K562 (cell line): ENCODE results near the gene ARHGAP35. TPM values are rescaled to one million over a fixed set of nuclear protein-coding genes. Genes with fewer than 3 reads are reported as not detected.
A peak's percentile ranks its signal among the peaks of the same experiment; 100 is the strongest.

Source experiments
- ATAC-seq: fragments of 200-7000 bp; cut with Tn5 transposase; 3 replicates; pipeline ENCODE4 v1.9.1; 2020; ENCODE audit warnings: moderate library complexity
- BruUV-seq: library from RNA; stranded (reverse); fragments of 400-500 nt; replicated peaks from 2 replicates; lab custom pipeline; 2021; lab: Mats Ljungman, UMichigan
- CTCF ChIA-PET: fragments of 300-600 bp; formaldehyde crosslinking; extraction: SDS; loops from one replicate; lab custom pipeline; 2021; ENCODE audit warnings: low intra/inter-chr PET ratio; lab: Yijun Ruan, JAX
- POLR2A ChIA-PET: fragments of 300-600, 350-650 bp; sonication (Branson Sonifier 250); formaldehyde crosslinking; extraction: SDS; loops from one replicate; lab custom pipeline; 2021; ENCODE audit warnings: antibody characterized with exemption, inconsistent platforms; lab: Yijun Ruan, JAX
- DNase-seq, 4 experiments: peaks; one replicate each; pipeline versions ENCODE4 v3.0.0 to v3.0.0-alpha.2; 2011 to 2018; ENCODE audit warnings: low spot score in 3 of 4, mixed read lengths in 3 of 4; ENCODE audit errors: extremely low read depth in 1 of 4
- FAIRE-seq: peaks from 2 replicates; lab custom pipeline; 2011; peaks lifted over from hg19 to GRCh38; lab: Jason Lieb, UNC
- H2AFZ ChIP-seq: 2 replicates; pipeline ENCODE4 v1.6.0; 2011; ENCODE audit warnings: low read depth, low read length, control low read depth, inconsistent platforms
- H3K27ac ChIP-seq: fragments of 200-600 bp; 3 replicates; pipeline ENCODE4 v1.8.0; 2011; ENCODE audit warnings: low read depth, mild to moderate bottlenecking, control low read depth, inconsistent platforms, low read length, moderate library complexity, mixed read lengths; ENCODE audit errors: extremely low read depth
- H3K27me3 ChIP-seq, 2 experiments: fragments of 300-600 bp in 1 of 2; 2 replicates in 1 of 2; 3 replicates in 1 of 2; pipeline versions ENCODE4 v1.6.0 to v1.8.0; 2011; ENCODE audit warnings: inconsistent platforms in 2 of 2, low read length in 2 of 2, mild to moderate bottlenecking in 1 of 2, mixed read lengths in 1 of 2, moderate library complexity in 1 of 2; ENCODE audit not compliant: control insufficient read depth in 2 of 2, insufficient read depth in 2 of 2
- H3K36me3 ChIP-seq: fragments of 300-600 bp; 3 replicates; pipeline ENCODE4 v1.8.0; 2011; ENCODE audit warnings: mild to moderate bottlenecking, low read length, inconsistent platforms; ENCODE audit not compliant: control insufficient read depth, insufficient read depth
- H3K4me1 ChIP-seq, 2 experiments: fragments of 200-600 bp in 1 of 2; replicated peaks in 1 of 2; 2 replicates in 1 of 2; 3 replicates in 1 of 2; pipeline versions ENCODE4 v1.5.1 to v1.8.0; 2011; ENCODE audit warnings: inconsistent platforms in 2 of 2, low read length in 2 of 2, mild to moderate bottlenecking in 1 of 2, mixed read lengths in 1 of 2, moderate library complexity in 1 of 2; ENCODE audit not compliant: control insufficient read depth in 2 of 2, insufficient read depth in 2 of 2
- H3K4me2 ChIP-seq: 2 replicates; pipeline ENCODE4 v1.6.1; 2011; ENCODE audit warnings: low read length, control low read depth, inconsistent platforms, mixed read lengths; ENCODE audit not compliant: insufficient read depth
- H3K4me3 ChIP-seq: fragments of 200-600 bp; sonication (generic), shearing (Covaris generic); 2 replicates; pipeline ENCODE4 v1.5.1; 2016; ENCODE audit warnings: control low read depth, inconsistent platforms
- H3K79me2 ChIP-seq: fragments of 200-600 bp; 3 replicates; pipeline ENCODE4 v1.8.0; 2011; ENCODE audit warnings: low read length, inconsistent platforms; ENCODE audit not compliant: control insufficient read depth, insufficient read depth
- H3K9ac ChIP-seq, 2 experiments: 2 replicates each; pipeline versions ENCODE4 v1.6.0 to v1.6.1; 2011; ENCODE audit warnings: low read depth in 2 of 2, low read length in 2 of 2, control low read depth in 1 of 2, inconsistent platforms in 1 of 2, mild to moderate bottlenecking in 1 of 2, mixed read lengths in 1 of 2; ENCODE audit not compliant: insufficient read depth in 1 of 2
- H3K9me1 ChIP-seq: one replicate; pipeline ENCODE4 v1.6.0; 2011; ENCODE audit warnings: inconsistent platforms, mild to moderate bottlenecking, low read length, moderate library complexity; ENCODE audit not compliant: control insufficient read depth, insufficient read depth
- H3K9me3 ChIP-seq: replicated peaks from 2 replicates; pipeline ENCODE4 v1.5.1; 2011; ENCODE audit warnings: low read depth, low read length, inconsistent platforms; ENCODE audit not compliant: control insufficient read depth, insufficient read depth
- H4K20me1 ChIP-seq: replicated peaks from 2 replicates; pipeline ENCODE4 v1.6.1; 2011; ENCODE audit warnings: low read length, inconsistent platforms, mixed read lengths; ENCODE audit not compliant: control insufficient read depth, insufficient read depth
- FOXP4 ChIP-seq: sonication (generic); formaldehyde crosslinking; IDR thresholded peaks from 2 replicates; pipeline ENCODE4 v1.8.0; 2022; ENCODE audit warnings: mild to moderate bottlenecking, missing genetic modification reagents, borderline replicate concordance
- GTF2B ChIP-seq: IDR thresholded peaks from 2 replicates; pipeline ENCODE4 v1.6.1; 2011; ENCODE audit not compliant: insufficient read length; ENCODE audit errors: extremely low read depth
- HEY1 ChIP-seq: fragments of 250-450 bp; sonication (Bioruptor Pico); IDR thresholded peaks from 2 replicates; pipeline ENCODE4 v1.5.0; 2020; ENCODE audit warnings: mild to moderate bottlenecking, moderate library complexity, borderline replicate concordance
- HOXB6 ChIP-seq: fragments of 250-450 bp; sonication (Bioruptor Pico); IDR thresholded peaks from 2 replicates; pipeline ENCODE4 v1.5.1; 2022; ENCODE audit warnings: mild to moderate bottlenecking, borderline replicate concordance
- KDM2B ChIP-seq: fragments of 250-450 bp; sonication (Bioruptor Pico); IDR thresholded peaks from 2 replicates; pipeline ENCODE4 v1.8.0; 2021; ENCODE audit warnings: mild to moderate bottlenecking, moderate library complexity
- MXI1 ChIP-seq: IDR thresholded peaks from 2 replicates; pipeline ENCODE4 v1.6.1; 2011; ENCODE audit warnings: low read depth, mild to moderate bottlenecking, improper control_type of control experiment, low read length
- MYC ChIP-seq, 2 experiments: fragments of 250-450 bp in 1 of 2; sonication (Bioruptor Pico) in 1 of 2; IDR thresholded peaks; 2 replicates each; pipeline versions ENCODE4 v1.5.1 to v1.6.1; 2012 to 2021; ENCODE audit warnings: low read depth in 2 of 2, borderline replicate concordance in 1 of 2, improper control_type of control experiment in 1 of 2, low read length in 1 of 2, mild to moderate bottlenecking in 1 of 2, moderate library complexity in 1 of 2
- SETDB1 ChIP-seq: IDR thresholded peaks from one replicate; pipeline ENCODE4 v1.6.1; 2012; ENCODE audit warnings: low read length, control low read depth, inconsistent platforms
- SMAD2 ChIP-seq: fragments of 150-350 bp; IDR thresholded peaks from 2 replicates; pipeline ENCODE4 v1.6.1; 2014; ENCODE audit warnings: low read depth, mild to moderate bottlenecking, low read length
- STAG1 ChIP-seq: sonication (generic); formaldehyde crosslinking; IDR thresholded peaks from 2 replicates; pipeline ENCODE4 v1.5.0; 2020; ENCODE audit warnings: missing genetic modification reagents, borderline replicate concordance
- THRAP3 ChIP-seq: fragments of 450-650 bp; IDR thresholded peaks from 2 replicates; pipeline ENCODE4 v1.6.1; 2016; ENCODE audit warnings: mild to moderate bottlenecking, inconsistent platforms, borderline replicate concordance
- ZBTB33 ChIP-seq: sonication (generic); formaldehyde crosslinking; IDR thresholded peaks from 2 replicates; pipeline ENCODE4 v1.8.1; 2023; ENCODE audit warnings: mild to moderate bottlenecking, missing genetic modification reagents
- ZNF146 ChIP-seq: IDR thresholded peaks from one replicate; pipeline ENCODE4 v1.6.1; 2018; ENCODE audit warnings: missing compliant biosample characterization; ENCODE audit not compliant: unreplicated experiment
- ZNF347 ChIP-seq: fragments of 450-650 bp; formaldehyde crosslinking; IDR thresholded peaks from 2 replicates; pipeline ENCODE4 v1.4.0; 2020; ENCODE audit warnings: low read depth, mild to moderate bottlenecking, moderate library complexity
- ZNF785 ChIP-seq: fragments of 250-450 bp; sonication (Bioruptor Pico); IDR thresholded peaks from 2 replicates; pipeline ENCODE4 v1.4.0; 2020; ENCODE audit warnings: mild to moderate bottlenecking
- WGBS: fragments of 100-300 bp; shearing (Covaris generic); methylation state at CpG from one replicate; pipeline ENCODE4 v1.1.6; 2016; ENCODE audit warnings: low coverage, mixed read lengths; ENCODE audit not compliant: insufficient coverage; ENCODE audit errors: missing lambda C conversion rate; 5-methylcytosine and 5-hydroxymethylcytosine counted together
- in situ Hi-C: fragments of 300-500 bp; cut with MboI; formaldehyde crosslinking; loops from 4 replicates; pipeline ENCODE4 v1.15.0; 2018; ENCODE audit warnings: inconsistent platforms, mixed read lengths
- intact Hi-C: fragments of 100-400 bp; cut with micrococcal nuclease; formaldehyde crosslinking; loops from 2 replicates; pipeline ENCODE4 v1.14.2; 2022
- polyA plus RNA-seq, 8 experiments: library from polyadenylated mRNA; depleted of rRNA in 4 of 8; stranded (reverse) in 5 of 8; unstranded in 3 of 8; fragments of >200 nt; fragmentation: Nextera tagmentation in 2 of 8; fragmentation: Illumina TruSeq in 1 of 8; extraction: Ambion mirVana in 2 of 8; extraction: Trizol in 1 of 8; gene quantifications; 2 replicates each; pipeline versions ENCODE4 v1.2.1 to v1.2.3, GENCODE V29; 2011 to 2014; ENCODE audit warnings: inconsistent platforms in 1 of 8, missing spikeins in 1 of 8
- total RNA-seq, 7 experiments: library from RNA; depleted of rRNA in 6 of 7; stranded (reverse); fragments of >200 nt in 6 of 7; fragmentation: Illumina TruSeq in 2 of 7; extraction: Trizol in 2 of 7; gene quantifications; 2 replicates each; pipeline versions ENCODE4 v1.2.1 to v1.2.3, GENCODE V29; 2011 to 2021; ENCODE audit warnings: low replicate concordance in 1 of 7

Gene ARHGAP35
- total and polyA plus RNA-seq, 9 of the 15 experiments (the other 6 are each of a cell fraction or from before 2014, with no cell fraction given), result 0.27 to 26.4 (median 10.2) TPM

GRCh38 chr19:46860125-46860845 lies 512 bp upstream of the ARHGAP35 start:
- Histone ChIP-seq H3K4me2 (peak overlapping the region; percentile 89), H3K4me1 (peaks cover 31 to 33% of the 10 kb centered on the region in 2 experiments; a peak in 4 of 5 replicates), H3K4me3 (peak overlapping the region; percentile 73), H3K9me1 (no peaks in the 10 kb centered on the region), H3K36me3 (0 out of 3 replicates have a peak, but pooled peaks cover 2% of the 10 kb centered on the region), H4K20me1 (peaks cover 27% of the 10 kb centered on the region), H3K27me3 (no peaks in the 10 kb centered on the region), H3K79me2 (peaks cover 50% of the 10 kb centered on the region), H2AFZ (peak overlapping the region; percentile 95), H3K9me3 (no peaks in the 10 kb centered on the region), H3K9ac (peak overlapping the region; percentile 97 to 99), H3K27ac (peak overlapping the region; percentile 99)
- ATAC-seq (peak; percentile 86), FAIRE-seq (peak; percentile 93), DNase-seq (peak; percentile 93 to 99 (median 95))
- ChIA-PET CTCF (no interaction called here), POLR2A (interaction anchor here (0.6 to 0.9 kb wide), 6 partner anchors 30 to 930 kb away, joined by 3 to 4 read pairs (median 4); partner anchors contain the start of gene SLC1A5)
- no TSS peak for BruUV-seq
- 1% methylated on average over 67 of the region's 89 CpGs for WGBS
- in situ Hi-C loops (no loop called here), intact Hi-C loops (loop anchor here (5.0 to 10.0 kb wide), 3 partner anchors 67 to 385 kb away; partner anchors contain the start of gene ZC3H4)
- TF ChIP-seq MXI1 (peak; percentile 61; the same call in 1 of the 2 replicates), ZNF785 (no peak), SMAD2 (no peak), HOXB6 (CRISPR knock-in tag) (no peak), STAG1 (CRISPR knock-in tag) (no peak), GTF2B (no peak), ZNF347 (no peak), KDM2B (CRISPR knock-in tag) (no peak), THRAP3 (no peak), FOXP4 (CRISPR knock-in tag) (peak; percentile 87; the same call in 1 of the 2 replicates), MYC (IDR thresholded peaks at IDR 0.05; ENCODE audit: low read depth, low read length) (peak; percentile 96), MYC (CRISPR knock-in tag; IDR thresholded peaks at IDR 0.05; ENCODE audit: borderline replicate concordance, low read depth) (no peak), HEY1 (CRISPR knock-in tag) (no peak), SETDB1 (no peak), ZBTB33 (0 out of 2 replicates have a peak, but pooled peaks have one; percentile 53), ZNF146 (CRISPR knock-in tag) (no peak)
